Measurements from ENCODE around the gene MRPL47. TPM values are rescaled to one million over a fixed set of nuclear protein-coding genes. Genes with fewer than 3 reads are reported as not detected.

Gene MRPL47
- total RNA-seq, 1 donor from 2014 or later: 38.6 TPM

DNA sequence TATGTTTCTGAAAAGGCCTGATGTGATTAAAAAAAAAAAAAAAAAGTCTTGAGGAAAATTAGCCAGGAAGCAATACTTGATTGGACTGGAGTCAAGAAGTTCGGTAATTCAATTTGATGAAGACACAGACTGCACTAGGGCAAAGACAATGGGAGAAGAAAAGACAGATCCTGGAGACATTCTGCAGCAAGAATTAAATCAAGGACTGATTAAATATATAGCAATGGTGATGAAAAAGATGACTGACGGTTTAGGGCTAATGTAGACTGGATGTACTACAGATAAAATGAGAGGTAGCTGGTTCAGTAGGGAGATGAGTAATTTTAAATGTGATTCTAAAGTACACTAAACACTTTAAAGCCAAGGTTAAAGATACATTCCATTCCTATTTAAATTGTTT, 13.8 kb downstream of the MRPL47 start:
- peaks cover 76% of the 10 kb centered on the region for H3K36me3 Mint-ChIP-seq (ENCODE audit: low read depth)
- H3K9me3 Mint-ChIP-seq: no peaks in the 10 kb centered on the region
- ChIA-PET CTCF (no interaction called here), POLR2A (no interaction called here)
- no peak overlapping the region for H3K27ac Mint-ChIP-seq
- H3K4me3 Mint-ChIP-seq: no peak overlapping the region
- no peak for DNase-seq
- H3K27me3 Mint-ChIP-seq: no peaks in the 10 kb centered on the region
- ATAC-seq (ENCODE audit: low read depth): no peak
- H3K4me1 Mint-ChIP-seq: no peaks in the 10 kb centered on the region
- intact Hi-C loops (cut with micrococcal nuclease): no loop called here
- TF ChIP-seq, protein P1, sequence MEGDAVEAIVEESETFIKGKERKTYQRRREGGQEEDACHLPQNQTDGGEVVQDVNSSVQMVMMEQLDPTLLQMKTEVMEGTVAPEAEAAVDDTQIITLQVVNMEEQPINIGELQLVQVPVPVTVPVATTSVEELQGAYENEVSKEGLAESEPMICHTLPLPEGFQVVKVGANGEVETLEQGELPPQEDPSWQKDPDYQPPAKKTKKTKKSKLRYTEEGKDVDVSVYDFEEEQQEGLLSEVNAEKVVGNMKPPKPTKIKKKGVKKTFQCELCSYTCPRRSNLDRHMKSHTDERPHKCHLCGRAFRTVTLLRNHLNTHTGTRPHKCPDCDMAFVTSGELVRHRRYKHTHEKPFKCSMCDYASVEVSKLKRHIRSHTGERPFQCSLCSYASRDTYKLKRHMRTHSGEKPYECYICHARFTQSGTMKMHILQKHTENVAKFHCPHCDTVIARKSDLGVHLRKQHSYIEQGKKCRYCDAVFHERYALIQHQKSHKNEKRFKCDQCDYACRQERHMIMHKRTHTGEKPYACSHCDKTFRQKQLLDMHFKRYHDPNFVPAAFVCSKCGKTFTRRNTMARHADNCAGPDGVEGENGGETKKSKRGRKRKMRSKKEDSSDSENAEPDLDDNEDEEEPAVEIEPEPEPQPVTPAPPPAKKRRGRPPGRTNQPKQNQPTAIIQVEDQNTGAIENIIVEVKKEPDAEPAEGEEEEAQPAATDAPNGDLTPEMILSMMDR (IDR thresholded peaks at IDR 0.05): no peak

DNA sequence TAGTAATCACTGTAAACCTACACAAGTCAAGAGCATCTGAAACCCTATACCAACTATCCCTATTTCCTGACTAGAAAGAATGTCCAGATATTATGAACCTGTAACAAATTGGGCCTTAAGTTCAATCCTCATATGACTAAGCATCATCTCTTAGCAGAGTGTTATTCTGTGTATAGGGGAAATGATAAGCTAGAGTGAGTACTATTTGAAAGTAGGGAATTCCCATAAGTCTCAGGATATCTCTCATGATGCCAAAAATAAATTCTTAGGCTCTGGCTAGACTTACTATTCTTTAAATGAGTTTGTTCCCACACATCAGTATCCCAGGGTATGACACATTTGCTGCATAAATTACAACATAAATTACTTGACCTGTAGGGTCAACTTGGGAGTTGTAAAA, 15.3 kb downstream of the MRPL47 start:
- DNase-seq (no peak), ATAC-seq (ENCODE audit: low read depth) (no peak)
- ChIA-PET POLR2A (interaction anchor here (1.2 kb wide), 1 partner anchor 15 kb away, joined by 3 read pairs; the partner anchor contains the start of genes MRPL47 and NDUFB5), CTCF (no interaction called here)
- Mint-ChIP-seq H3K4me3 (no peak overlapping the region), H3K4me1 (no peaks in the 10 kb centered on the region), H3K9me3 (no peaks in the 10 kb centered on the region), H3K36me3 (ENCODE audit: low read depth) (peaks cover 72% of the 10 kb centered on the region), H3K27ac (no peak overlapping the region), H3K27me3 (no peaks in the 10 kb centered on the region)
- TF ChIP-seq, protein P1 (IDR thresholded peaks at IDR 0.05): no peak
- intact Hi-C loops (cut with micrococcal nuclease): no loop called here

DNA sequence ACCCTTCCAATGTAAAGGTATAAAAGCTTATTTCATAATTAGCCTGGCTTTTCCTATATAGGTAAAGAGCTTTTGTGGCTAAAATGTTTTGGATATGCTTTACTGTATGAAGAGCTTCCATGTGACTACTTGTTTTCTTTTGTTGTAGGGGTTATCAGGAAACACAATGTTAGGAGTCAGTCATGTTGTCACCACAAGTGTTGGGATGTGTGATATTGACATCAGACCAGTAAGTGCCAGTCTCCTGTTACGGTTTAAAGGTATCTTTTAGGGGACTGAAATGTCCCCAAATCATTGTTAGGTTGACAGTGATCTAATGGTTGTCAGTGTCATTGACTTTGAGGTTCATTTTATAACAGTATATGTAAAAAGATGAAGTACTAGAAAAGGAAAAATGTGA, 23.4 kb downstream of the MRPL47 start:
- H3K27me3 Mint-ChIP-seq: no peaks in the 10 kb centered on the region
- CTCF ChIA-PET: no interaction called here
- H3K27ac Mint-ChIP-seq: no peak overlapping the region
- no peak overlapping the region for H3K4me3 Mint-ChIP-seq
- no peaks in the 10 kb centered on the region for H3K9me3 Mint-ChIP-seq
- peaks cover 60% of the 10 kb centered on the region for H3K36me3 Mint-ChIP-seq (ENCODE audit: low read depth)
- intact Hi-C loops (cut with micrococcal nuclease): no loop called here
- H3K4me1 Mint-ChIP-seq: no peaks in the 10 kb centered on the region
- ATAC-seq (ENCODE audit: low read depth) (no peak), DNase-seq (no peak)
- POLR2A ChIA-PET: no interaction called here
- TF ChIP-seq, protein P1 (IDR thresholded peaks at IDR 0.05): no peak

DNA sequence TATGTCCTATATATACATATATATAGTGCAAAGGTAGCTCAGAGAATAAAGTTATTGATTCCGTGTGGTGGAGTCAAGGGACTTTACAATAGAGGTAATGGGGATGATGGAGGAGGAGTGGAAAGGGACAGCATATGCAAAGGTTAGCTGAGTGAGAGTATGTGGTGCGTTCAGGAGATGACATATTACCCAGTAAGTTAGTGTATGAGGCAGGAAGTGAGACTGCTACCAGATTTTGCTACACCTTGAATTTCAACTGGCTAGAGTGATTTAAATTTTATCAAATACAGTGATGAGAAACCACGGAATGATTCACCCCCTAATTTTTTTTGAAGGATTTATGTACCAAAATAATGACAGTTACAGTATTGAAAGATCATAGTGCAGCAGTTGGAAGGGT, 38.9 kb downstream of the MRPL47 start:
- intact Hi-C loops (cut with micrococcal nuclease): no loop called here
- H3K4me3 Mint-ChIP-seq: no peak overlapping the region
- H3K27me3 Mint-ChIP-seq: no peaks in the 10 kb centered on the region
- TF ChIP-seq, protein P1 (IDR thresholded peaks at IDR 0.05): no peak
- H3K36me3 Mint-ChIP-seq (ENCODE audit: low read depth): peaks cover 16% of the 10 kb centered on the region
- H3K9me3 Mint-ChIP-seq: no peaks in the 10 kb centered on the region
- ChIA-PET CTCF (no interaction called here), POLR2A (interaction anchor here (1.1 kb wide), 1 partner anchor 418 kb away, joined by 3 read pairs; the partner anchor contains the start of gene PIK3CA)
- no peak overlapping the region for H3K27ac Mint-ChIP-seq
- peaks cover 24% of the 10 kb centered on the region for H3K4me1 Mint-ChIP-seq
- ATAC-seq (ENCODE audit: low read depth): no peak
- no peak for DNase-seq

DNA sequence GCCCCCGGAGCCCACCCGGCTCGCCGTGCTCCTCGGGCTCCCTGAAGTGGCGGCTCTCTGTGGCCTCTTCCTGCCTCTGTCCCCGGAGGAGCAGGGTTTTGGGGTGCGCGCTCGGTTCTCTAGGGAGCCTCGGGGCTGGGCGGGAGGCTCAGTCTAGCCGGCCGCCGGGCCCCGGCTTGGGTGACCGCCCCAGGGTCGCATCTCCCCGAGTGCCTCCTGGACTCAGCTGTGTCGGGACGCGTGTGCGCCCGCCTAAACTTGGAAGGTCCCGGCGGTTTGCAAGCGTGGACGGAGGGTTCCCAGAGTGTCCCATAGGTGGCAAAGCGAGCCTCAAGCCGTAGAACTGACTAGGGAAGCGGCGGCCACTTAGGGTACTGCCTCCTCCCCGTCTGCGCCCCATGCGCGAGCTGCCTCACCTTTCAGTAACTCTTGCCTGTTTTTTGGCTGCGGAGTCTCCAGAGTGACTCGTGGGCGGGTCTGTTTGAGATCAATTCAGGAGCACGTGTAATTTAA, 41.1 kb downstream of the MRPL47 start:
- H3K4me1 Mint-ChIP-seq: peaks cover 24% of the 10 kb centered on the region
- ChIA-PET POLR2A (interaction anchor here (0.9 to 2.0 kb wide), 7 partner anchors 41 to 492 kb away, joined by 3 to 22 read pairs (median 7); partner anchors contain the start of genes GNB4, MRPL47, NDUFB5 and ZMAT3), CTCF (interaction anchor here (1.0 to 2.2 kb wide), 2 partner anchors 142 to 143 kb away, joined by 3 to 14 read pairs; no protein-coding TSS in a partner anchor)
- peak; percentile 28 for ATAC-seq (ENCODE audit: low read depth)
- peaks cover 8% of the 10 kb centered on the region for H3K36me3 Mint-ChIP-seq (ENCODE audit: low read depth)
- H3K9me3 Mint-ChIP-seq: no peaks in the 10 kb centered on the region
- TF ChIP-seq, protein P1 (IDR thresholded peaks at IDR 0.05): no peak
- intact Hi-C loops (cut with micrococcal nuclease): loop anchor here (2.0 kb wide), 5 partner anchors 113 to 1349 kb away; partner anchors contain the start of genes FXR1, GNB4 and ZMAT3
- no peaks in the 10 kb centered on the region for H3K27me3 Mint-ChIP-seq
- peak; percentile 54 for DNase-seq
- peak overlapping the region; percentile 99 for H3K4me3 Mint-ChIP-seq
- peak overlapping the region; percentile 97 for H3K27ac Mint-ChIP-seq
